LHCN-M2 (cell line): ENCODE measurements around the gene RAP1GAP2. TPM values are rescaled to one million over a fixed set of nuclear protein-coding genes. Genes with fewer than 3 reads are reported as not detected.
"Not testable (repeated sequence)": the region's sequence is repeated elsewhere in the genome, so short reads cannot be mapped to it uniquely, and the experiment has no call there.

Source experiments
- DNase-seq: peaks from one replicate; pipeline ENCODE4 v3.0.0-alpha.2; 2012; ENCODE audit warnings: low read depth
- total RNA-seq: library from RNA; depleted of rRNA; stranded (reverse); fragments of >200 nt; gene quantifications from 2 replicates; pipeline ENCODE4 v1.2.3, GENCODE V29; 2014

RAP1GAP2 gene
- total RNA-seq, 1 experiment from 2014 or later: 0.57 TPM

- no peak for DNase-seq
These were observed 226.0 kb downstream of the RAP1GAP2 start for GRCh38 chr17:3022197-3022596.

GRCh38 chr17:3024346-3024745 is 228.1 kb downstream of the RAP1GAP2 start:
- no peak for DNase-seq

GRCh38 chr17:3025421-3026124 is 229.3 kb downstream of the RAP1GAP2 start:
- DNase-seq: no peak

GRCh38 chr17:3026125-3026855 is 230.1 kb downstream of the RAP1GAP2 start:
- DNase-seq: no peak

GRCh38 chr17:3026856-3027751 is 230.9 kb downstream of the RAP1GAP2 start:
- DNase-seq: no peak

- DNase-seq: no peak
These were observed 231.7 kb downstream of the RAP1GAP2 start for GRCh38 chr17:3027786-3028532.

GRCh38 chr17:3029213-3029913 is 233.1 kb downstream of the RAP1GAP2 start:
- no peak for DNase-seq

- DNase-seq: peak; percentile 19
These were observed 233.9 kb downstream of the RAP1GAP2 start for GRCh38 chr17:3030096-3030495.

- DNase-seq: not testable (repeated sequence)
These were observed 234.7 kb downstream of the RAP1GAP2 start for GRCh38 chr17:3030852-3031470.

GRCh38 chr17:3032258-3033247 is 236.3 kb downstream of the RAP1GAP2 start:
- no peak for DNase-seq

GRCh38 chr17:3033248-3033640 is 237.0 kb downstream of the RAP1GAP2 start:
- no peak for DNase-seq

- DNase-seq: no peak
These were observed 237.7 kb downstream of the RAP1GAP2 start for GRCh38 chr17:3033741-3034577.

- DNase-seq: no peak
These were observed 238.3 kb downstream of the RAP1GAP2 start for GRCh38 chr17:3034578-3034920.

- DNase-seq: no peak
These were observed 239.2 kb downstream of the RAP1GAP2 start for GRCh38 chr17:3035256-3035967.

GRCh38 chr17:3035968-3036280 is 239.7 kb downstream of the RAP1GAP2 start:
- peak; percentile 78 for DNase-seq

- no peak for DNase-seq
These were observed 240.6 kb downstream of the RAP1GAP2 start for GRCh38 chr17:3036800-3037199.

- no peak for DNase-seq
These were observed 241.0 kb downstream of the RAP1GAP2 start for GRCh38 chr17:3037259-3037658.

- no peak for DNase-seq
These were observed 242.7 kb downstream of the RAP1GAP2 start for GRCh38 chr17:3038941-3039340.
